Fibroblast of skin of left biceps (primary cell): ENCODE measurements around the gene ERC2.

Experiments used
- DNase-seq, 2 experiments: peaks; one replicate each; pipeline ENCODE4 v3.0.0-alpha.2; 2013; ENCODE audit warnings: low read depth in 2 of 2

The ERC2 gene

DNA sequence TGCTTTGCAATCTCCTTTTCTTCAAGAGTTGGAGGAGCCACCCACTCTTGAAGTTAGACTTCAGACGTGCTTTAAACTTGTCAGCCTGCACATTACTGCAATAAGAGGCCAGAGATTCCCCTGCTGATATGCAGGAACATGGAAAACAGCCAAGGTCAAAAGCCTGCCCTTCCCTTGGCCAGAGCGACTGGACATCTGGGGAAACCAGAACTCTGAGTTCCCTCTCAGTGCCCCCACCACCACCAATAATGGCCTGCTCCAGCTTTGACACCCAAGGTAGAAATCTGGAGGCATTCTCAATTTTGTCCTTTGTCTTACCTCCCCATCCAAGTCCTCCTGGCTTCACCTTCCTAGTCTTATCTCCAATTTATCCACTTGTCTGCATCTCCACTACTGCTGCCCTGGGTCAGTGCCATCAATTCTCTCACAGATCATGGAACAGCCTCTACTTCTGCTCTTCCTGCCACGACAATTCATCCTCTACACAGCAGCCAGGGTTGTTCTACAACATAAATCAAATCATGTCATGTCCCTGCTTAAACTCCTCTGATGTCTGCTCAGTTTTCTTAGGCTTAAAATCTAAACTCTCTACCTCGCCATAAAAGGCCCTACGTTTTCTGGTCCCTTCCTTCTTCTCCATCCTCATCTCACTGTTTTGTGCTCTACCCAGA, 789.6 kb downstream of the ERC2 start:
- no peak for DNase-seq

DNA sequence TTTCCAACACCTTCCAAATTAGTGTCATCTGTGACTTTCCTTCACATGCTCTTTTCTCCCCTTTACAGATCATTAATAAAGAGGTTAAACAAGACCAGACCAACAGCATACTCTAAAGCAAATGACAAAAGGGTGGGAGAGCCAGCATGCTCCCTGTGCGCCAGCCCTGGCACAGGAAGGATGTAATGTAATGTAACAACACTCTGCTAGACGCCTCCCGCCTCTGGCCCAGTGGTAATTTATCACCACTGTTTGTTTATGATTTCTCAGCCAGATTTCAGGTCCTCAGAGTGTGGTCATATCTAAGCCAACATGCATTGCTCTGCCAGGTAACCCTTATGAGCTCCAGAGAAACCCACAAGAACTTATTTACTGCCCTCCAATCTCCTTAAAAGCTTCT, 791.6 kb downstream of the ERC2 start:
- DNase-seq = no peak

DNA sequence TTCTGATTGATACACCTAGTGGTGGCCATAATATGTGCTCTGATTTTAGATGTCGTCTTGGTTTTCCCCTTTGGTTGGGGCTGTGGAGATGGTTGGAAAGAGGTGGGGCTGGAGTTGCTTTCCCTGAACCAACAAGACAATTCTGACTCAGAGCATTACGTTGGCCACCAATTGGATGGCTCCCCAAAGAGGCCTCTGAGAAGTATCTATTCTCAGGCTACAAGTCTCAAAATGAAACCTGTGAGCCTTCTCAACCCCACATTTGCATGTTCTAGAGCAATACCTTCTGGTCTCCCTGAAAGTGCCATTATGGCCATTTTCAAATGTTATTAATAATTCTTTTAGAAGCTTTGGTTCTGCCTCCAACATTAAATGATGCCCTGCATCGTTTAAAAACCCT, 792.8 kb downstream of the ERC2 start:
- DNase-seq = no peak

DNA sequence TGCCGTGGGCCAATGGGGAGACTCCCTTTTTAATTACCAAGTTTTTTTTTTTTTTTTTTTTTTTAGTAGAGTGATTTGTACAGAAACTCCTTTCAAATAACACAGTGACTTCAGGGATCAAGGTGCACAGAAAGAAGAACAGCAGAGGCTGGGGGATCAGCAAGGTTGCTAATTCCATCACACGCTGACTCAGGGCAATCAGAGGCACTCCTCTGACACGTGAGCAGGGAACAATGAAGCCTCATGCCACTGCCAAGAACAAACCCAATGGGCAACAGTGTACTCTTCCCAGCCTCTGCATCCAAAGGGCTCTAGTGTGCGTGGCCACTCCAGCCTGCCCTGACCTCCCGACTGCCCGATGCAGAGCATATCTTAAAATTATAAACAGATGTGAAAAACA, 794.5 kb downstream of the ERC2 start:
- DNase-seq = no peak

DNA sequence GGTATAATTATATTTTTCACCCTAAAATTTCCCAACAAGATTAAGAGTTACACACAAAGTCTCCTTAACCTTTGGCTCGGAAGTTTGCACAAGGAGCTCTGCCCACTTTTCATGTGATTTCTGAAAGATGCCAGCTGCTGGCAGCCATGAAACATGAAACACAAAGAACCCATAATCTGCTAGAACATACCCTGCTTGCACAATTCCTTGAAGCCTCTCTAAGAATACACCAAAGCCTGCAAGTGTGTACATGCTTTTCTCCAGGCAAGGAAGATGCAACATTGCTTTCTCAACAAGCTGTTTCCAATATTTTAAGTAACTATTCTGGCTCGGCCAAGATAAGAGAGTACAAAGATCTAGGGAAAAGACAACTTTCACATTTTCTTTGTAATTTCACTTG, 799.1 kb downstream of the ERC2 start:
- no peak for DNase-seq

DNA sequence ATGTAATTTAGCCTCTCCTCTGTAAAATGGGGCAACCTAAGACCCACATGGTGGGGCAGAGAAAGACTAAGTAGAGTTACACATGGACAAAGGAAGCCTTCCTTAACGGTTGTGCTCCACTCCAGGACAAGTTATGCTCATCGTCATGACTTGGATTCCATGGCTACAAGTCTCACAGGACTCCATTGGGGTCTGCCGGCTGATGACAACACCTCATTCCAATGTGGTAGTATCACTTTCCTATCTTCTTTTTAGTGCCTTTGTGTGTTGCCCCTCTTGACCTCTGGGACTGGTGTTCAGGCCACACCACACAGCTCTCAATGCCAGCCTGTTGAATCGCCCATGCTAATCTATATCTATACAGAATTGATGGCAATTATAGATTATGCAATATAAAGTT, 799.9 kb downstream of the ERC2 start:
- no peak for DNase-seq

DNA sequence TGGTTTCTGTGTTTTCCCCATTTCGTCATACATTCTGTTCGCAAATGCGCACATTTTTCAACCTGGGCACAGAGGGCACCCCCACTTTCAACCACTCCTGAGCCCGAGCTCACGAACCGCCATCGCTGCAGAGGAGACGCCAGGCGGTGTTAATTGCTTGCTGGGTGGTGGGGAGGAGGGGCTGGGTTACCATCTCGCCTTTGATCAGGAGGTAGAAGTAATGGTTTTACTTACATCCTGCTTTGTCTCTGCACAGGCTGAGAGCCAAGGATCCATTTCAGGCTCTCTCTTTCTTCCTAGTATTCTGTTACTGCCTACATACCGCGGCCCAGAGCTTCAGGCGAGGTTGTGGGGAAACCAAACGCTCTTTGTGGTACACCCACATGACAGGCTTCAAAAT, 803.9 kb downstream of the ERC2 start:
- no peak for DNase-seq

DNA sequence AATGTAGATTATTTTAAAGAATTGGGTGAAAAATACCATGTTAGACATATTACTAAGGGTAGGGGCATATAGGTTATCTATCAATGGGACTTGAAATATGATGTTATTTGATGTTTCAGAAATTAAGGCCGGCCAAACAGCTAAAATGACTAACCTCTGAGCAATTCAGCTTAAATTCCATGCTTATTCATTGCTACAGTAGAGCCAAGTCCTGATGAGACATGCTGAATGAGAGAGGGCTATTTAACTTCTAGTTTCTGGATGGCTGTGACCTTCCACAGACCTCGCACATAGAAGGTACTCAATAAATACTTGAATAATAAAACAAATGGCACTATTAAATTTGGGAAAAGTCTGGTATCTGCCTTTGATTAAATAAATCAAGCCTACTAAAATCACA, 805.6 kb downstream of the ERC2 start:
- peak in 1 of 2 experiments; percentile 21 for DNase-seq

DNA sequence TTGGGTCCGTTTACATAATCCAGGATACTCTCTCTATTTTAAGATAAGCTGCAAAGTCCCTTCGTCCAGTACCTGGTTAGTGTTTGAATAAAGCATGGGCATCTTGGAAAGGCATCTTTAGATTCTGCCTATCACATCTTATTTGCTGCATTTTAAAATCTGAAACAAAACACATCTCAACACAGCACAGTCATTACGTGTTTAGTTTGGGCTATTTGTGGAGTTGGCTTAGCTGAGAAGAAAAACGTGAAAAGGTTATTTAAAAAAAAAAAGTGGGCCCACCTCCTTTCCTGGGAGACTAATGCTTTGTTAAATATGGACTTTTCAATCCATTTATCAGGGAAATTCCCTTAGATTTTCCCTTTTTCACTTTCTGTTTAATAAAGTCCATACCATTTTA, 806.7 kb downstream of the ERC2 start:
- no peak for DNase-seq

DNA sequence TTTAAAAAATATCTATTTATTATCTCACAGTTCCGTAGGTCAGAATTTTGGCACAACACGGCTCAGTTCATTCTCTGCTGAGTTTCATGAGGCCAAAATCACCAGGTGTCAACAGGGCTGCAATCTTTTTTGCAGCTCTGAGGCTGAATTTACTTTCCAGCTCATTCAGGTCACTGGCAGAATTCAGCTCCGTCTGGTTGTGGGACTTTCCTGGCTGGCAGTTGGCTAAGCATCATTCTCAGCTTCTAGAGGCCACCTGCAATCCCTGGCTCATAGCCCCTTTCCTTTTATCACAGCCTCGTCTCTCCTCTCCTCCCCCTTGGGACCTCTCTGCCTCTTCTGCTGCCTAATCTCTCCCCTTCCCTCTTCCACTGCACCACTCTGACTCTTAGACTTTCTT, 807.1 kb downstream of the ERC2 start:
- DNase-seq = no peak

DNA sequence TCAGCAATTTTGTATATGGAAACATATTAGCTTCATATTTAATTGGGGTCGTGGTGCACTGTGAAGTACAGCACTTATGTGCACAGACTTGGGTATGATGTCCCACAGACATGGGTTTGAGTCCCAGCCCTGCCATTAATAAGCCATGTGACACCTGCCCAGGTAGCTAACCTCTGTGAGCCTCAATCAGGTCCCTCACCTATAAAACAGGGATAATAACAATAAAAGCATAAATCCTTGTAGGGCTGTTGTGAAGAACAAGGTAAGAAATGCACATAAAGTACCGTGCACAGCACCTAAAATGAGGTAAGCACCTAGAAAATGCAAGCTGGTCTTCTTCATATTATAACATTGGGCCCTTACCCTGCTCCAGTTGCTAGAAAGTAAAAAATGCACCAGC, 807.6 kb downstream of the ERC2 start:
- no peak for DNase-seq

DNA sequence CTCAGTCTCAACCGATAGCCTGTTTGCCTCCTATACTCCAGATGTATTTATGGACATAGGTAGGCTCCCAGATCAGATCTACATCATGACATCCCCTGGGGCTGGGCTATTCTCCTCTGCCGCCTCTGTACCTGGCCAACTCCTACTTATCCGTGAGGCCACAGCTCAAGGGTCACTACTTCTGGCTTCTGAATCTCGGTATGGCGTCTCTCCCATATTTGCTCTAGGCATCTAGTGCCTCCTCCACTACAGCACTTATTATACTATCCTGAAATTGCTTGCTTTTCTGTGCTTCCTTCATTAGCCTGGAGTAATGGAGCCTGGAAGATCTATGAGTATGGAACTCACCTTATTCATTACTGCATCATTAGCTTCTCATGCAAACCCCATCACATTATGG, 808.6 kb downstream of the ERC2 start:
- DNase-seq = no peak

DNA sequence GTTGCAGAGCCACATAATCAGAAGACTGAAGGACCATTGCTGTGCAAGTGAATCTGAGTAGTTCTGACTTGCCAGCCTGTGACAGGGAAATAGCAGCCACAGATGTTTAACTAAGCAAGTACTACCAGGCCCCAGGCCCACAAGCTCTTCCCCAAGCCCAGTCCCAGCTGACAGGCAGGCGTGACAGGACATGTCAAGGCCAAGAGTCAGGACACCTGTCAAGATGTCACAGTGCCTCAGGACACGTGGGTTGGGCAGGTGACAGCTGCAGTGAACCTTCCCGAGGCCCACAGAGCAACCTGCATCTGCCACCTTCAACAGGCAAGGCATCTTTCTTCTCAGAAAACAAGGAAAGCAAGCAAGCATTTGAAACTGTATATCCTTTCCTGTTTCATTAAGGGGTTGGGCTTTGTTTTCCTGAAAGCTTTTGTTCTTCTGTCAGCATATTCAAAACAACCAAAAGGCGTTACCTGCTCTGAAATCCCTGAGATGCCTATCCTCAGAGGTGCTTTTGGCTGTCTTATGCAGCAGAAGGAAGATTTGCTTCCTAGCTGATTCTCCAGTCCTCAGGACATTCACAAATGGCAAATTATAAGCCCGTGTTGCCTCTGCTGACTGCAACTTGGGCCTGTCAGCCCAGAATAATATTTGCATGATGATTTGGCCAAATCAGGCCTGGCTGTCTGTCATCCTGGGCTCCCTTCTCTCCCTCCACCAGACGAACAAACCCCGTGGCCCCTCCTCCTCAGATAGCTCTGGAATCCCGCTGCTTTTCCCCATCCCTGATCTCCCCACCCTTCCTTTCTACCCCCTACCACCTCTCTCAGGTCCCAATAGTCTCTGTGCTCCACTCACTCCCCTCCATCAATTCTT, 809.3 kb downstream of the ERC2 start:
- DNase-seq = no peak

DNA sequence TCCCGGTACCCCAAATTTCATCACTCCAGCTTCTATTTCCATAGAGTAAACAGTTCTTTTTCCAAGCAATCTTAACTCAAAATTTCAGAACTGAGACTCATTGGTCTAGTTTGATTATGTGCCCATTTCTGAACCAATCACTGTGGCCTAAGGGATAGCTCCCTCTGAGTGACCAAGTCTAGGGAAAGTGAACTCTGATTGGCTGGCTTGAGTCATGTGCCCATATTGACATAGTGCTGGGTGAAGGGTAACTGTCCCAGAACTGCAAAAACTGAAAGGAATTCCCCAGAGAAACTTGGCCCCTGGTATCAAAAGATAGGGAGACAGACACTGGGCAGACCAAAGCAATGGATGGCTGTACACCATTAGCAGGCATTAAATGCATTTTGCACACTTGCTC, 810.0 kb downstream of the ERC2 start:
- DNase-seq = no peak

DNA sequence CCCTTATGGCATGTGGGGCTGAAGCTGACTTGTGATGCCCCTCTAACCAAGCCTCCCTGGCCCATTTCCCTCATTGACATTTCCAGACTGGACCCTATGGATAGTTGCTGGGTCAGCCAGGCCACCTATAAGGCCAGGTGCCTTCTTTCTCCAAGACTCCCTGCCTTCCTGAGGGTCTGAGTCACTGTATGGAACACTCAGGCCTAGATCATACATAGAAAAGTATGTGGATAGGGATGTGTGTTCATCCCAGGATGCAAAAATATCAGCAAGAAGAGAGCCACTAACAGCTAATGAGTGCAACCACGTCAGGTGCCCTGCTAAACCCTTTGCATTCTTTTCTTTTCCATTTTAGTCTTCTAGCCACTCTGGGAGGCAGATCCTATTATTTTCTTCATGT, 812.7 kb downstream of the ERC2 start:
- DNase-seq = no peak

DNA sequence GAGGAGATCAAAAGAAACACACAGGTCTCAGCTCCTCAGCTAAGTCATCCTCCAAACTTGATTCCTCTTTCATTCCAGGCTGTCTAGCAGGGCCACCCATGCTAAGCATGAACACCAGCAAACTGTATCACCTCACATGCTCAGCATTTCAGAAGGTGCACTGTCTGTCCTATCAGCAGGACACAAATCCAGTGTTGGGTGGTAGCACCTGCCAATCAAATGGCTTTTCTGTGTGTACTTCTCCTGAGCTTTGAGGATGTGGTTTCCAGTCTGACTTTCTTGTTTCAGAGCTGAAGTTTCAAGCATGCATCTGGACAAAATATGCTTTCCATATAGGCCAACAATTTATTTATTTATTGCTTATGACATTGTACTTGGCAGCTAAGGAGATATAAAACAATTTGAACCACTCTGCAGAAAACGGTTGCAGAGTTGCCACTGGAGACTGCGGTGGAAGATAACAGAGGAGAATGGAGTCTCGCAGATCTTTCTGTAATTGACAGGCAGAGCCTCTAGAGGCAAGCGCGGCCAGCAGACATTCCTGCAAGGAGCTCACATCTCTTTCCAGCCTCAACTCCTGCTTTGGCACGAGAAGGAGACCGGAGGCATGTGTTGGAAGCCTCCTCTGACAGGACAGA, 814.0 kb downstream of the ERC2 start:
- DNase-seq = peak; percentile 18 to 23

DNA sequence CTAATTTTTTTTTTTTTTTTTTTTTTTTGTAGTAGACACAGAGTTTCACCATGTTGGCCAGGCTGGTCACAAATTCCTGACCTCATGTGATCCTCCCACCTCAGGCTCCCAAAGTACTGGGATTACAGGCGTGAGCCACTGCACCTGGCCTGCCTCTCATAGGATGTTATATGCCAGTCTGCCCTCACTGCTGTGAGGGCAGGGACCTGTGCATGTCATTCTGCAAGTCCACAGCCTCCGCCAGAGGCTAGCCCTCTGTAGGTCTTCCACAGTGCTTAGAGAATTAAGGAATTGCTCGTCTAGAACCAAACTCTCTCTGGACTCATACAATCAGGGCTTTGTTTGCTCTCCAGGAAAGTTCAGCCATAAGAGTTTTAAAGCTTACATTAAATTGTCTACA, 817.3 kb downstream of the ERC2 start:
- DNase-seq = no peak

DNA sequence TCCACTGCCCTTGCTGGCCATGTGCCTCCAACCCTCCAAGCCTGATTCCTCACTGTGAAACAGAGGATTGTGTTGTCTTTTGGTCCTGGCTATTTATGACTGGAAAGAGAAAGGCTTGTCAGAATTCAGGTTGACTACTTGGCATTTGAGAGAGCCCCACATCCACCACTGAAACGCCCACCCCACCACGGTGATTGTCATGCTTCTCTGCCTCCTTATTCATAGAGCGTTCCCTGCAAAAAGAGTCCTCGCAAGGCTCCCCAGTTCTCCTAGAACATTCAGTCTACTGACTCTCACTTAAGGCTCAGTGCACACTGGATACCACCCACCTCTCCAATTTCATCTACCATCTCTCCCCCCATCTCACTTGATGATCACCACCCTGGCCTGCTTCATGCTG, 818.3 kb downstream of the ERC2 start:
- DNase-seq = no peak

DNA sequence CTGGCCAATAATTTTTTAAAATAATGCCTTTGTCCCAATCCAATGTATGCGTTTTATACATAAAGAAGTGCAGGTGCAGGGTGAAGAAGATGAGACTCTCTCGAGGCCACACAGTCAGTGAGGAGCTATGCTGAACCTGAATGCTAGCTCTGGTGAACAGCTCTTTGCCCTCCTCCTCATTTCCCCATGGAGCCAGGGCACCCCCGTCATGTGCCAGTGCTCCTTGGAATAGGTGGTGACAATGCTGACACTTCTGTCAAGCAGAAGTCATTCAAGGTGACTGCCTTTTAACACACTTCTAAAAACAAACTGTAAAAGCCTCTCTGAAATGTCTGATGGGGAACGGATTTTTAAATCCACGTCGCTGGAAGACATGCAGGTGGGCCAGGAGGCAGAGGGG, 818.7 kb downstream of the ERC2 start:
- DNase-seq = no peak

DNA sequence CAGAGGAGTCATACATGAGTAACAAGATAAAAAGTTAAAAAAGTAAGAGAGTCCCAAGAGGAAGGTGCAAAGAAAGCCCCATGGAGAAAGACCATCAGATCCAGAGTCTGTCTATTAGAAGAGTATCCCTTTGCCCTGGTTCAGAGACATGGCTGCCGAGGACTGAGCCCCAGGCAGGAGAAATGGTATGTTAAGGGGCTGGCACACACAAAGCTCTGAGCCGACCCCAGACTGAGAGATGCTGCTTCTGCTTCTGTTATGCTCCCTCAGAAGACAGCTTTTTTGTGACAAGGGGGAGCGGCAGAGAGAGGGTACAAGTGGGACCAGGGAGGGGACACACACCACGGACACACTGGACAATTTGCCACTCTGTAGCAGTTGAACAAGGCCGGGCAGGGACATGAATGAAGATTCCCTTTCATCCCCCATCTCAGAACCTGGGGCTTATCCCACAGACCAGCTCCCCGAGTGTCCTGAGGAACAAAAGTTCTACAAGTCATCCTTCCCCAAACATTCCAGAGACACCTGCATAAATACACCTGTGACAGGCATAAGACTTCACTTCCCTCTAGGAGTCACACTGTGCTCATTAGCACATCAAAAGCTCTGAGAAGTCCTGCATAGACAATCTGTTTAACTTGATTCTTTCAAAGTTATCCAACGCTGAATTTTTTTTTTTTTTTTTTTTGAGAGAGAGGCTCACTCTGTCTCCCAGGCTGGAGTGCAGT, 819.5 kb downstream of the ERC2 start:
- no peak for DNase-seq

DNA sequence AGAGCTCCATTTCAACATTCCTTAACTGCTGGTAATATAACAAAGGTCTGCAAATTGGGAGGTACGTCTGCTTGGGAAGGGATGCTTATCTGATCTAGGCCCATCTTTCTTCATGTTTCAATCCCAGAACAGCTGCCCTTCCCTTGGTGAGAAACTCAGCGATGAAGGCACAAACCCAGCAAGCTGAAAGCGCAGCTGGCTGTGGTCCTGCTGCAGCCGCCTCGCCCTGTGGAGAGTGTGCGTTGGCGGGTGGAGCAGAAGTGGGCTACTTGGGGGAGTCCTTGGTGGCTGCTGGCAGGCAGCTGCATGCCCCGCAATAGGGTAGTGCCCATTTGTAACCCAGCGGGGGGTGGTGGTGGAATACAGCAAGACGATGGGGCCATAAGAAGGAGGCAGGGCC, 820.6 kb downstream of the ERC2 start:
- DNase-seq = no peak

DNA sequence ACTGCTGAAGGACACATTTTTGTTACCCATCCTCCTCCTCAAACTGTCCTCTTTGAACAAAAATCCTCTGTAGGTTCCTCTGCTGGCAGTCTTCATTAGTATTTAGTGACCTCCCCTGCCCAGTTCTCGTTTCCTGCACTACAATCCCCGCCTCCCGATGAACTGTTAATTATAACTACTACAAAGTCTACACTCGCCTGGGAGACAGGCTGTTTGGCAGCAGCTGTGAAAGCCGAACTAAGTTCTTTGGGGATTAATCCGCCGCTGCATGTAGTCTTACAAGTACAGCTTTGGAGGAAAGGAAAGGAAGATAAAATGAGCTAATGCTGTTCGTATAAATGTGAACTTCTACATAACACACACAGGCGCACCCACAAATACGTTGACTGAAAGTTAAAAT, 821.2 kb downstream of the ERC2 start:
- DNase-seq = no peak
